Activated T-cell treated with anti-CD3 and anti-CD28 coated beads for 24 hours (primary cell): ENCODE measurements around the gene TMEM132E.

Experiments used
- DNase-seq: peaks from one replicate; pipeline ENCODE4 v3.0.0-alpha.2; 2020; ENCODE audit warnings: low read depth

TMEM132E gene

DNA sequence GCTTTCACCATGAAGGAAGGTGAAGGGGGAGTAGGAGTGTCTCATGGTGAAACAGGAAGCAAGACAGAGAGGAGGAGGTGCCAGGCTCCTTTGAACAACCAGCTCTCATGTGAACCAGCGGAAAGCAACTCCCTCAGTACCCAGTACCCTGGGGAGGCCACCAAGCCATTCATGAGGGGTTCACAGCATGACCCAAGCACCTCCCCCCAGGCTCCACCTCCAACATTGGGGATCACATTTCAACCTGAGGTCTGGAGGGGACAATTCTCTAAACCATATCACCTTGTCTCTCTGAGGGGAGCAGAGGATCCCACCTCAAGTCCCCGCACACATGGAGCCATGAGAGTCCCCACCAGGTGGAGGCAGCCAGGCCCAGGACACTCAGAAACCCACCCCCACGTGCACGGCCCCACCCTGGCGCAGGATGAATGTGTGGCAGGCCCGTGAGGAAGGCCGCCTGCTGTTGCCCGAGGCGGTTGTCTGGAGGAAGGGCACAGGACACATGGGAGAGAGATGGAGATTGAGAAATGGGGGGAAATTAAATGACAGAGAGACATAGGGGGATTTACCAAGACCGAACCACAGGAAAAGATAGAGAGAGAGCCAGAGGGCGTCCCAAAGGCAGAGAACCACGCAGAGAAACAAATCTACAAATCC is 85.9 kb downstream of the TMEM132E start:
- DNase-seq = no peak

DNA sequence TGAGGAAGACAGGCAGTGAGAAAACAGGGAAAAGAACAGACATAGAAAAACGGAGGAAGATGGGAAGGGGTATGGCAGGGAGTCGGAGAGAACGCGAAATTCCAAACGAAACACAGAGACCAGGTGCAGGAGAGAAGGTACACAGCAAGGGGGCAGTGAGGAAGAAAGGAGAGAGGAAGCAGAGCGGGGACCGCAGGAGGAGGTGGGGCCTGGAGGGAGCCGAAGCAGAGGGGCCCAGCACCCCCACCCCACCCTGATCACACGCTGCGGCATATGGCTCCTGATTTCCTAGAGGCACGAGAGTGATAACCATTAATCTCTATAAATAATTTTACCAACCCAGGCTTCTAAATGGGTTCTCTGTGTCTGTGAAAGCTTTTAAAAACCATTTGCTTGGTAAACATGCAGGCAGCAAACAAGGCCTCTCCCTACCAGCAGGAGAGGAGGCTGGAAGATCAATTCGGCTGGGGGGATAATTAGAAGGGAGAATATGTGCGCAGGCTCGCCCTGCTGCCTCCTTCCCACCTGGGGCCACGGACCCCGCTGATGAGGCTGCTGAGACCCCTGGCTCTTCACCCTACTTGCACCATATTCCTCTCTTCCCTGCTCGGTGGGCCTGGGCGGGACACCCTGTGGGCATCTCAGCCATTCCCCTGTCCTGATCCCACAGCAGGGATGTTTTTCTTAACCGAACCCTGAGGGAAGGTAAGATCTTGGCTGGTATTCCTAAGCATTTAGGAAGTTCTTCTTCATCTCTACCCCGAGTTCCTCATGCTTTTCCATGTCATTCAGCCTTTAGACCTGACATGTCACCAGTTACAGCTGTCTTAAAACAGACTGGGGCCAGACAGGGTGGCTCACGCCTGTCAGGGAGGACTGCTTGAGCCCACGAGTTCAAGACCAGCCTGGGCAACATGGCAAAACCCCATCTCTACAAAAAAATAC is 86.7 kb downstream of the TMEM132E start:
- no peak for DNase-seq

DNA sequence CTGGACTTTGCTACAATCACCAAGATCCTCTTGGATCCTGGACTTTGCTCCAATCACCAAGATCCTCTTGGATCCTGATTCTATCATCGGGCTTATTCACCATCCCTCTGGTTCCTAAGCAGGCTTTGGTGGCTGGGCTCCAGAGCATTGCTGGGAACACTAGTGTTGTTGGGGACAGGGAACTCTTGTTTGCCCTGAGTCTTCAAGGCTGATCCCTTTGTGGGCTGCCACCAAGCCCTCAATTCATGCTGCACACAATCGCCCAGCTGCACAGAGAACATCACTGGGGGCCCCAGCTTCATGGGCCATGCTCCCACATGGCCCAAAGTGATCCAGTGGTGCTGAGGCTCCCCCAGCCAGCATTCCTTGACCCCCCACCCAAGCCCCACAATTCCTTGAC is 88.3 kb downstream of the TMEM132E start:
- DNase-seq = no peak

DNA sequence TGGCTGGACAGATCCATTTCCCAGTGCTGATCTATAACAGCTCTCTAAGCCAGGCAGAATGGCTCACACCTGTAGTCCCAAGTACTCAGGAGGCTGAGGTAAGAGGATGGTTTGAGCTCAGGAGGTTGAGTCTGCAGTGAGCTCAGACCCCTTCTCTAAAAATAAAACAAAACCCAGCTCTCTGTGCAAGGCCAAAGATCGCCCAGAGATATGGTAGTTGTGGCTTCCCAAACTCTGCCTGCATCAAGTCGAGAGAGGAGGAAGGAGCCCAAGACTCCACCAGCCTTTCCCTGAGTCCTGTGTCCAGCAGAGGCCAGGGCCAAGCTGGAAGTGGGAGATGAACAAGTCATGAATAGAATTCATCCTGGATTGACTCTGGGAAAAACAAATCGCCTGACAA is 88.8 kb downstream of the TMEM132E start:
- DNase-seq = no peak

DNA sequence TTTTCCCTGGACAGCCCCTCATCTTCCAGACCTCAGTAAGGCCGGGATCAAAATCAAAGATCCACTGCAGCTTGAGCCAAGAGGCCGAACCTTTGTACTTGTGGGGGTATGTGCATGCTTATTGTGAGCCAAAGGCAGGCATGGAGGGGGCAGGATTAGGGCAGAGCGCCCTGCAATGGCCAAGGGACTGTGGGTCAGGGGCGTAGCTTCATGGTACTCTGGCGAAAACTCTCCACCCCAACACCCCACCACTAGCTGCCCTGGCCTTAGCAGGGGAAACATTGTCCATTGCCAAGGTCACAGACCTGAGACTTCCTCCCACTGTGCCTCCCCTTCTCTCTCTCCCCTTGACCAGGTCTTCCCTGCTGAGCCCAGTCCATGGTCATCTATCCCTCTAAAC is 90.1 kb downstream of the TMEM132E start:
- no peak for DNase-seq

DNA sequence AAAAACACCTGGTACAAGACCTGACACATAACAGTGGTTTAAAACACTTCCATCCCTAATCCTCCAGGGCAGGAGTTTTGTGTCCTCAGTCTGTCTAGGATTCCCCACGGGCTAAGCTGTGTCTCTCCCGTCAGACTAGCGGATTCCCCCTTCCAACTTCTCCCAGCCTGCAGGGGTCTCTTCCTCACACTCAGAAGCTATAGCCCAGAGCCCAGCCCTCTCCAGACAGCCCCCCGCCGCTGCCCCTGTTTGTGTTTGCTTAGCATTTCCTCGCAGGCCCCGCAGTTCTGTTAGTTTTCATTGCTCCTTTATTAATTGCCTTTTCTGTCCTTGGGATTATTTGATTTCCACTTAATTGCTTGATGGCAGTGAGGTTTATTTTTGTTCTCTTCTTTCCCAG is 91.2 kb downstream of the TMEM132E start:
- no peak for DNase-seq

DNA sequence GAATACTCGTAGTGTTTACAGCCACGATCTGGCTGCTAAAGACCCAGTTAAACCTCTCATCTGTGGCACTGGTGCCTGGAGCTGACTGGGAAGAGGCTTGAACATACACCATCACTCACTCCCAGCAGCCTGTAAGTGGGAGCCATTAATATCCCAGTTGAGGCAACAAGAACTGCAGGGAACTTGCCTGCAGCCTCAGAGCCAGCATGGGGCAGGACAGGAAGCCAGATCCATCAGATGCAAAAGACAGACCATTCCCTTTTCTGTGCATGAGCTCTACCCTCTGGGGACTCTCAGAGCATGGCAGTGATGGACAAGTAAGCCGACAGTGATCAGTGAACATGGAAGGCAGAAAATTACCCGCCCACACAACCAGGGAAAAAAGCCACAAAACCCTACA is 91.8 kb downstream of the TMEM132E start:
- no peak for DNase-seq

DNA sequence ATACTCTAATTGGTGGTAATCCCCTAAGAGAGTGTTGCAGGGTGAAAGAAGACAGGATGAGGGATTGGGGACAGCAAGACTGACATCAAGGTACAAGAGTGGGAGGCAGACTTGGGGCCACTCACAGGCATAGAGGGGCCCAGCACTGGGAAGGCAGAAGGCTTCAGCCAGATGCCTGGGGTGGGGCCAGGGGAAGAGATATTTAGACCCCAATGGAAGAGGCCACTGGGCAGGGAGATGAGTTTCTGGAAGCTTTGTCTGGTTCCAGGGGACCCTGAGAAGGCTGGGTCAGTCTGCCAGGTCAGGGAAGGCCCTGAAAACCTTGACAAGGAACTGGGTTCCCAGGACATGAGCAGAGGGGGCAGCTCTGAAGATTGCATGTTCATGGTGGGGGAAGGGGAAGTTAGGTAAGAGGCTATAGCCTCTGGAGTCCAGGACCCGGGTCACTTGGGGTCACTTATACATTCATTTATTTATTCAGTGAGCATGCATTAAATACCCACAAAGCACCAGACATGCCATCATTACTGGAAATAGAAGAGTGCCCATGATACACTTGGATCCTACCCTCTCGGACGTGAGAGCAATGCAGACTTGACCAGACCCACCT is 92.9 kb downstream of the TMEM132E start:
- no peak for DNase-seq

DNA sequence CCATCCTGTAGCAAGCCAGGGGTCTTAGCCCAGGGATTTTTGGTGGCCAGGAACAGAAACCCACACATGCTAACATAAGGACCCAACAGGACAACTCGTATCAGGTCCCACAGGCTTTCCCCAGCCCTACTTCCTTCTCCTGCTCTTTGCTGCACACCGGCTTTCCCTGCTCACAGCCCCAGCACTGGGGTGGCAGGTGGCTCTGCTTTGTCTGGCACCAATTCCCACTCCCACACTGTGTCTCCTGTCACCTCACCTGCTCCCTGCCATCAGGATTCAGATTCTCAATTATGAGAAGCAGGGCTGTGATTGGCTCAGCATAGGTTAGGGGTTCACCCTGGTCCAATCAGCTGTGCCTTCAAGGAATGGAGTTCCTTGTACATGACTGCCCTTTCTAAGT is 94.1 kb downstream of the TMEM132E start:
- DNase-seq = no peak

DNA sequence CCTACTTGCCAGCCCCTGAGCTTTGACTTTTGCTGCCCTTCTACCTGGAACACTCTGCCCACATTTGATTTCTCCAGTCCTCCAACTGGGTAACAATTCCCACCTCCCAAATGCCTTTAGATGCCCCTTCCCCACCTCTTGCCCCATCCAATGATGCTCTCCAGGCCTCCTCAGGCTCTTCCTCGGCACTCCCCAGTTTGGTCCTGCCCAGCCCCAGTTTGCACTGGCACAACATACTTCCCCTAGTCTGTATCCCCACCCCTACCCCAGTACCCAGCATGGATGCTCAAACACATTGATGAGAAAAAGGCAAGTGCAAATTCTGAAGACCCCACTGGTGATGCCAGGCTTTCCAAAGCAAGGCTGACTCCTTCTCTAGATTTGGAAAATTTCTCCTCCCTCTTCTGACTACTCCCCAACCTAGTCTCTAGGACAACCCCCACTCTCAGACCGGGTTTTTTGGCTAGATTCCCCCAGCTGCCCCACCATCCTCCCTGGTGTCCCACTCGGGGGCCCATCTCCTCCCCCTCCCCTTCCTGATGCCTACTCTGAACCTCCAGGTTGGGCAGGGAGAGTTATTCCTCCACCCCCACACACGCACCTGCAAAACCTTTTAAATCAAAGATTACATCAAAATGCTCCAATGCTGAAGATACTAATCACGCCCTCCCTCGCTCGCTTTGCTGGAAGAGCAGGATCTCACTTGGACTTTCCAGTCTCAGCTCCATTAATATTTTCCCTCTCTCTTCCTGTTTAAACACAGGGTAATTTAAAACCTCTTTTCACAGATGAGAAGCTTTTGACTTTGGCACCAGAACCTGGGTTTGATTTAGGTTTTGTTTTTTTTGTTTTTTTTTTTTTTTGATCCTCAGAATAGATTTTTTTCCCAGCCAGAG is 94.9 kb downstream of the TMEM132E start:
- no peak for DNase-seq

DNA sequence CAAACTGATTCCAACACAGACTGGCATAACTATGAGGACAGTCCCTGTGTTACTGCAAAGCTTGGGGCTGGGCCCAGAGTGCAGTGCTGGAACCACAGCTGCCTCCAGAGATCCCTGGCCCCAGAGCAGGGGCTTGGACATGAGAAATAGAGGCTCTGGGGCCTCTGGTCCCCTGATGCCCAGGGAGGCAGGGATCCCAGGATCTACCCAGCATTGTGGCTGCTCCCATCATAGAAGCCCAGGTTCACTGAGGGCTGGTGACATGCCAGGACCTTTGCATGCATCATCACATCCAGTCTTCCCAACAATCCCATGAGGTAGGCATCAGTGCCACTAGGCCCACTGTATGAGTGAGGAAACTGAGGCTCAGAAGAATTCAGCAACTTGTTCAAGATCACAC is 95.8 kb downstream of the TMEM132E start:
- no peak for DNase-seq

DNA sequence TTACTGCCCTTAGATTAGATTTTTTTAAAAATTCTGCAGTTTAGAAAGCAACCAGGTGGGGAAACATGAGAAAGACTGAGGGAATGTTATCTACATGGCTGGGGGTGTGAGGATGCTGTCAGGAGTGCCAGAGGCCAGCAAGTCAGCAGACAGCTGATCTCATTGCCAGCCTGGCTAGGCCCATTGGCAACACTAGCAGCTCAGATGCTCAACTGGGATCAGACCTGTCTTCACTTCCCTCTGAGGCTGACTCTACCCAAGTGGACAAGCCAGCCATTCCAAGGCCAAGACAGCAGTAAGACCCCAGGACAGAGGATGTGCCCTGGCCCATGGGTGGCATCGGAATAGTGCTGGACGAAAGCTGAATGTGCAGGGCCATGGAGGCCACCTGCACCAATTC is 96.2 kb downstream of the TMEM132E start:
- no peak for DNase-seq

DNA sequence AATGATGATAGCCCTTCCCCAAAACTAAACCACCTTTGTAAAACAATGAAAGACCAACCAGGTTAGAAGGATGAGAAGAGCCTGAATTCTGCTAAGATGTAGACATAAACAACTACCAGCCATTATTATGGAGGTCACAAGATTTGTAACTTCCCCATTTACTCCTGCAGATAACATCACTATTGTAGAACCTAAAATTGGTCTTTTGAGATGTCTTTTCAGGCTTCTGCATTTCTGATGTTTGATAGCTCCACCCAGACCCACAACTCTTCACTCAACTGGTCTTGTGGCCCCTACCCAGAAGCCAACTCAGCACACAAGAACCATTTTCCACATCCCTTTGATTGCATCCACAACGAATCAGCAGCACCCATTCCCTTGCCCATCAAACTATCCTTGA is 100.8 kb downstream of the TMEM132E start:
- DNase-seq = no peak

DNA sequence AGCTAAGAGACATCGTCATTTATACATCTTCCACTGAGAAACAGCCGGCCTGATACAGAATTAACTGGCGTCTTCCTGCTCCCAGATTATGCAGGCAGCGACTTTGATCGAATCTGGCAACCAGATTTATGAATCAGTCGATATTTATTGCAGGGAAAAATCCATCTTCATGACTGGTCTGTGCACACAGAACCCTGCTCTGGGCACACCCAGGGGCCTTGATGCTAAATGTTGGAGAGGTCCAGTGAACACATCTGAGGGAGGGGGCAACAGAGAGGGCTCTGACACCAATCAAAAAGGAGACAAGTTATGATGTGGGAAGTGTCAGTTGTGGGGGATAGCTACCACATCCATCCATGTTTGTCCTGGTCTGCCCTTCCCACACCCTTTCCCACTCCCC is 102.9 kb downstream of the TMEM132E start:
- no peak for DNase-seq

DNA sequence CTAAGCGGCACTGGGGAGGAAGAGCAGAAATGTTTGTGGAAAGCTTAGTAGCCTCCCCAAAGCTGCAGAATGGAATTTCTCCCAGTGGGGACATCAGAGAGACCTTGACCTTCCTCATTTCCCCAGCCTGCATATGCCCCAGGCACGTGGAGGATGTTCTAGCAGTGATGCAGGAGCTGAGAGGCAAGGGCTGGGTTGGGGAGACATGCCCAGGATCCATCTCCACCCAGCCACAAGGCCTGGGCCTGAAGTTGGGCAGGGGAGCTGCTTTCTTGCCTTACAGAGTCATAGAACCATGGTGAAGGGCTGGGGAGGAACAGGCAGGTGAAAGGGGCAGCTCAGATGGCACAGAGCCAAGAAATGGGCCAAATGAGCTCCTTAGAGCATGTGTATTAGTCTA is 104.0 kb downstream of the TMEM132E start:
- DNase-seq = no peak
